GM21447 (cell line): Measurements from ENCODE around the gene OR6Q1.

Experiments
- ATAC-seq: cut with Tn5 transposase; IDR thresholded peaks from one replicate; pipeline ENCODE4 v1.9.1; 2021; ENCODE audit not compliant: unreplicated experiment

Gene OR6Q1

GRCh38 chr11:58057481-58057880, 26.7 kb downstream of the OR6Q1 start:
- ATAC-seq = no peak

- no peak for ATAC-seq
These were observed 27.7 kb downstream of the OR6Q1 start for GRCh38 chr11:58058276-58059006.

DNA sequence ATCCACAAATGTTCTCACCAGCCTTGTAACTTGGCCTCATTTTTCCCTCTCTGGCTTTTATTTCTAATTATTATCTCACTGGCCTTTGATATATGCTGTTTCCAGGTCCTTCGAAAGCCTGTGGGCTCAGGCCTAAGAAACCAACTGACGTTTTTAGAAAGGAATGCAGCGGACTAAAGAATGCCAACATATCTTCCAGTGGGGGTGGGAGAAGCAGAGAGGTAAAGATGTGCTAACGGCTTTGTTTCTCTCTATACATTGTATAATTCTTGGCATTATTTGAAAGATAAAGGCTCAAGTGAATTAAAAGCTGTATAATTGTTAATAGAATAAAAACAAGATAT, 28.2 kb downstream of the OR6Q1 start:
- no peak for ATAC-seq

- no peak for ATAC-seq
These were observed 29.8 kb downstream of the OR6Q1 start for GRCh38 chr11:58060535-58060934.

- no peak for ATAC-seq
These were observed 30.4 kb downstream of the OR6Q1 start for GRCh38 chr11:58060939-58061672.

DNA sequence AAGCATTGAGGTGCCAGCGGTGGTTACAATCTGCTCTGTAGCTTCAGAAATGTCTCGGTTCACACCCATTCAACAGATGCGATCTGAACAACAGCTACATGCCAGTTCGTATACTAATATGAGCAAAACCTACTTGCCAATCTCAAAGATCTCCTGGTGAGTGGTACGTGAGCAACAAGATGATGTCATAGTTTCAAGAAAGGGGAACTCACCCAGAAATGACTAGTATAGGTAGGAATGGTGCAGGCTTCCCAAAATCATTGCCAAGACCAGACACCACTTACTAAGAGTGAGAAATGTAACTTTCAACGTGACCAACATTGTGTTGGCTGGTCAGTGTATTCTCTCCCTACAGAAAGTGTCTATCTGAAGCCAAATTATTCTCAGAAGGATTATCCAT, 31.1 kb downstream of the OR6Q1 start:
- no peak for ATAC-seq

DNA sequence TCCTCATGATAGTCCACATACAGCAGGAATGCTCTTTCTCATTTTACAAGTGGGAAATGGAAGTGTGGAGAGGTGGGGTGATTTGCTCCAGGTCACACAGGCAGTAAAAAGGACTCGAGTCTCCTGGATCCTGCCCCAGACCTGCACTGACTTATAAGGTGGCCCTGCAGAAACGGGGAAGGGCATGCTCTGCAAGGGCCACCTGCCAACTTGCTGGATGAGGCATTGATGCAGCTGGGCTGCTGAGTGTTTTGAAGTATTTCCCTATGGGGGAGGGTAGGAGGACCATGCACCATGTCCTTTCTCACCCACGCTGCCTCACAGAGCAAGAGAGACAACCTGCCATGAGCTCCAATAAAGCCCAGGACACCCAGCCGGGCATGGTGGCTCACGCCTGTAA, 36.9 kb downstream of the OR6Q1 start:
- no peak for ATAC-seq

DNA sequence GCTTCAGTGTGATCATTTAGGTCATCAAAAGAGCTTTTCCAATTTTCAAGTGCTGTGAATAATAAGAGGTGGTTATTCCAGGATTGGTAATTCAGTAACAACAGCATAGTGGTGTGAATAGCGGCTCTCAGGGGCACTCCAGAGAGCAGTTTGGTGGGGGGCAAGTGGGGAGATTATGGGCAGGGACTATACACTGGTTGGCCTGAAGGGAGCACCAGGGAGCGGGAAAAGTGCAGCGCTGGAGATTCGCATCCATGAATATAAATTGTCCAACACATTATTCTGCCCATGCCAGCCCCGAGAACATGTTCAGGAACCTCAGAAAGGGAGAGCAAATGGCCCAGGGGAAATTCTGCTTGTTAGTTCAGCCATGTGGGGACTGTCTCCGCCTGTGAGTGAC, 37.9 kb downstream of the OR6Q1 start:
- ATAC-seq = no peak

GRCh38 chr11:58070585-58070984, 39.8 kb downstream of the OR6Q1 start:
- no peak for ATAC-seq

GRCh38 chr11:58075781-58076180, 45.0 kb downstream of the OR6Q1 start:
- ATAC-seq = no peak
